OCI-LY1 (cell line): ENCODE measurements around the gene CACNG7.

Source experiments
- H2AFZ ChIP-seq: fragments of 200-600 bp; sonication (generic), shearing (Covaris generic); 2 replicates; pipeline ENCODE4 v1.6.0; 2014; ENCODE audit warnings: antibody characterized with exemption, mild to moderate bottlenecking, low read length
- H3F3A ChIP-seq: fragments of 200-600 bp; sonication (generic), shearing (Covaris generic); 2 replicates; pipeline ENCODE4 v1.6.0; 2014; ENCODE audit warnings: mild to moderate bottlenecking, antibody characterized with exemption, low read length, moderate library complexity; ENCODE audit not compliant: insufficient read depth
- H3K27ac ChIP-seq: fragments of 200-600 bp; sonication (generic); 2 replicates; pipeline ENCODE4 v1.5.1; 2014; ENCODE audit warnings: low read length, mixed run types, mild to moderate bottlenecking, low read depth; ENCODE audit not compliant: poor library complexity, severe bottlenecking
- H3K27me3 ChIP-seq: fragments of 200-600 bp; sonication (generic); 2 replicates; pipeline ENCODE4 v1.6.0; 2014; ENCODE audit warnings: antibody characterized with exemption, mild to moderate bottlenecking, low read length, moderate library complexity; ENCODE audit not compliant: insufficient read depth
- H3K36me3 ChIP-seq: fragments of 200-600 bp; sonication (generic); 2 replicates; pipeline ENCODE4 v1.6.1; 2014; ENCODE audit warnings: mild to moderate bottlenecking, antibody characterized with exemption, low read length, moderate library complexity, mixed read lengths; ENCODE audit not compliant: insufficient read depth
- H3K4me1 ChIP-seq: fragments of 200-600 bp; sonication (generic); 2 replicates; pipeline ENCODE4 v1.5.1; 2014; ENCODE audit warnings: mild to moderate bottlenecking, low read length, moderate library complexity; ENCODE audit not compliant: insufficient read depth, severe bottlenecking
- H3K4me2 ChIP-seq: fragments of 200-600 bp; sonication (generic), shearing (Covaris generic); 2 replicates; pipeline ENCODE4 v1.6.1; 2014; ENCODE audit warnings: low read length
- H3K4me3 ChIP-seq: fragments of 200-600 bp; sonication (generic); 2 replicates; pipeline ENCODE4 v1.5.1; 2014; ENCODE audit warnings: low read length, low read depth, mild to moderate bottlenecking, mixed read lengths; ENCODE audit not compliant: poor library complexity, severe bottlenecking
- H3K79me2 ChIP-seq: fragments of 200-600 bp; shearing (Covaris generic); 2 replicates; pipeline ENCODE4 v1.6.1; 2016; ENCODE audit warnings: mixed run types, low read length, mixed read lengths; ENCODE audit not compliant: insufficient read depth
- H3K9ac ChIP-seq: fragments of 200-600 bp; sonication (generic), shearing (Covaris generic); 2 replicates; pipeline ENCODE4 v1.6.1; 2014; ENCODE audit warnings: mild to moderate bottlenecking, low read length, mixed read lengths
- H3K9me2 ChIP-seq: fragments of 200-600 bp; sonication (generic), shearing (Covaris generic); 2 replicates; pipeline ENCODE4 v1.6.1; 2014; ENCODE audit warnings: low read depth, mild to moderate bottlenecking, low read length, mixed read lengths
- H3K9me3 ChIP-seq: fragments of 200-600 bp; shearing (Covaris generic); 2 replicates; pipeline ENCODE4 v1.6.1; 2014; ENCODE audit warnings: low read length, mixed read lengths
- H4K20me1 ChIP-seq: fragments of 200-600 bp; sonication (generic), shearing (Covaris generic); 2 replicates; pipeline ENCODE4 v1.6.0; 2016; ENCODE audit warnings: mild to moderate bottlenecking, low read length; ENCODE audit not compliant: insufficient read depth
- EZH2 ChIP-seq: fragments of 200-600 bp; sonication (generic), shearing (Covaris generic); IDR thresholded peaks from 2 replicates; pipeline ENCODE4 v1.8.0; 2017; ENCODE audit warnings: borderline replicate concordance, mixed run types, mild to moderate bottlenecking, antibody characterized with exemption, low read length, moderate library complexity, mixed read lengths
- TF ChIP-seq, protein P1 (sequence below): fragments of 200-600 bp; sonication (generic), shearing (Covaris generic); IDR thresholded peaks from 2 replicates; pipeline ENCODE4 v1.5.1; 2017; ENCODE audit warnings: mild to moderate bottlenecking, antibody characterized with exemption, low read length, moderate library complexity, mixed read lengths

Gene CACNG7

DNA sequence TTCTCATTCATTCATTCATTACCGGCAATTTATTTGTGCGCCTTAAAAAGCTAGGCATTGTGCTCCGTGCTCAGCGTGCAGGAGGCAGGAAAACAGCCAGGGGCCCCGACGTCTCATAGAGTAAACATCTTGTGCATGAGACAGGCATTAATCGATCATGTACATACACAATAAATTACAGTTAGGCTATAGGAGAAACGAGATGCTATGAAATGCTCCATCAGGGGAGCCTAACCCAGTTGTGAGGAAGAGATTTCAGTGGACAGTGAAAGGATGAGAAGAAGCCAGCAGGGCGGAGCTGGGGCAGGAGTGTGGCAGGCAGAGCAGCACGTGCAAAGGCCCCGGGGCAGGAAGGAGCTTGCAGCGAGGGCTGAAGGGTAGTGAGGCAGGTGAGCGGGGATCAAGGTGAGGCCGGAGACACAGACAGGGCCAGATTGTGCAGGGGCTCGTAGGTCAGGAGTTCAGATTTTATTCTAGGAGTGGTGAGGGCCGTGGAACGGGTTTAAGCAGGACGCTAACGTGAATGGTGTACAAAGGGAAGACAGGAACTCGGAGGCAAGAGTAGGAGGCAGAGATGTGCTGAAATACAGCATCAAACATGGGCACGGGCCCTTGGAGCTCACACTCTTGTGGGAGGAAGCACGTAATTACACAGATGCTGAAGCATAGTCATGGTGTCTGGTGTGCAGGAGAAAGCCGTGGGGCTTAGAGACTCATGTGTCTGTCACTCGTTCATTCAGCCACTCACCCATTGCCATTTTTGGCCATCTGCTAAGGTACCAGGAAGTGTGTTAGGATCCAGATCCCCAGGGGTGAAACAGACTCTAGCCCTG, 74.6 kb downstream of the CACNG7 start:
- H3K36me3 ChIP-seq, result no peaks in the 10 kb centered on the region
- H3K9me3 ChIP-seq, result no peaks in the 10 kb centered on the region
- H3K27me3 ChIP-seq, result no peaks in the 10 kb centered on the region
- TF ChIP-seq, protein P1, sequence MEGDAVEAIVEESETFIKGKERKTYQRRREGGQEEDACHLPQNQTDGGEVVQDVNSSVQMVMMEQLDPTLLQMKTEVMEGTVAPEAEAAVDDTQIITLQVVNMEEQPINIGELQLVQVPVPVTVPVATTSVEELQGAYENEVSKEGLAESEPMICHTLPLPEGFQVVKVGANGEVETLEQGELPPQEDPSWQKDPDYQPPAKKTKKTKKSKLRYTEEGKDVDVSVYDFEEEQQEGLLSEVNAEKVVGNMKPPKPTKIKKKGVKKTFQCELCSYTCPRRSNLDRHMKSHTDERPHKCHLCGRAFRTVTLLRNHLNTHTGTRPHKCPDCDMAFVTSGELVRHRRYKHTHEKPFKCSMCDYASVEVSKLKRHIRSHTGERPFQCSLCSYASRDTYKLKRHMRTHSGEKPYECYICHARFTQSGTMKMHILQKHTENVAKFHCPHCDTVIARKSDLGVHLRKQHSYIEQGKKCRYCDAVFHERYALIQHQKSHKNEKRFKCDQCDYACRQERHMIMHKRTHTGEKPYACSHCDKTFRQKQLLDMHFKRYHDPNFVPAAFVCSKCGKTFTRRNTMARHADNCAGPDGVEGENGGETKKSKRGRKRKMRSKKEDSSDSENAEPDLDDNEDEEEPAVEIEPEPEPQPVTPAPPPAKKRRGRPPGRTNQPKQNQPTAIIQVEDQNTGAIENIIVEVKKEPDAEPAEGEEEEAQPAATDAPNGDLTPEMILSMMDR, result no peak
- no peak for TF ChIP-seq EZH2
- H3F3A ChIP-seq, result no peaks in the 10 kb centered on the region
- H3K4me1 ChIP-seq, result no peaks in the 10 kb centered on the region
- H3K9ac ChIP-seq, result no peak overlapping the region
- H3K9me2 ChIP-seq, result no peaks in the 10 kb centered on the region
- H2AFZ ChIP-seq, result no peak overlapping the region
- H3K79me2 ChIP-seq, result no peaks in the 10 kb centered on the region
- no peak overlapping the region for H3K4me3 ChIP-seq
- no peak overlapping the region for H3K27ac ChIP-seq
- H3K4me2 ChIP-seq, result no peak overlapping the region
- H4K20me1 ChIP-seq, result no peaks in the 10 kb centered on the region

- H3K4me3 ChIP-seq, result no peak overlapping the region
- H3K79me2 ChIP-seq, result no peaks in the 10 kb centered on the region
- H3F3A ChIP-seq, result no peaks in the 10 kb centered on the region
- H3K4me1 ChIP-seq, result no peaks in the 10 kb centered on the region
- no peak overlapping the region for H3K9ac ChIP-seq
- no peaks in the 10 kb centered on the region for H3K36me3 ChIP-seq
- H3K4me2 ChIP-seq, result no peak overlapping the region
- no peak overlapping the region for H2AFZ ChIP-seq
- no peak overlapping the region for H3K27ac ChIP-seq
- no peaks in the 10 kb centered on the region for H3K27me3 ChIP-seq
- TF ChIP-seq, protein P1, result no peak
- no peak for TF ChIP-seq EZH2
- no peaks in the 10 kb centered on the region for H3K9me3 ChIP-seq
- no peaks in the 10 kb centered on the region for H4K20me1 ChIP-seq
- no peaks in the 10 kb centered on the region for H3K9me2 ChIP-seq
Observed at GRCh38 chr19:53985863-53986262, 76.8 kb downstream of the CACNG7 start.

DNA sequence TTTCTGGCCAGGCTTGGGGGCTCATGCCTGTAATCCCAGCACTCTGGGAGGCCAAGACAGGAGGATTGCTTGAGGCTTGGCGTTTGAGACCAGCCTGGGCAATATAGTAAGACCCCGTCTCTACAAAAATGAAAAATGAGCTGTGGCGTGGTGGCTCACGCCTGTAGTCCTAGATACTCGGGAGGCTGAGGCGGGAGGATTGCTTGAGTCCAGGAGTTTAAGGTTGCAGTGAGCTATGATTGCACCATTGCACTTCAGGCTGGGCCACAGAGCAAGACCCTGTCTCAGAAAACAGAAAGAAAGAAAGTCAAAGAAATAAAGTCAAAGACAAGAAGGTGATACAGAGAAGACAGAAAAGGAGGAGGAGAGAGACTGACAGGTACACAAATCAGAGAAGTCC, 79.9 kb downstream of the CACNG7 start:
- H3K27me3 ChIP-seq, result no peaks in the 10 kb centered on the region
- no peaks in the 10 kb centered on the region for H4K20me1 ChIP-seq
- H3K27ac ChIP-seq, result no peak overlapping the region
- H3K9me3 ChIP-seq, result no peaks in the 10 kb centered on the region
- no peak overlapping the region for H3K4me3 ChIP-seq
- no peak overlapping the region for H3K9ac ChIP-seq
- no peaks in the 10 kb centered on the region for H3K9me2 ChIP-seq
- H3K4me2 ChIP-seq, result no peak overlapping the region
- H3F3A ChIP-seq, result no peaks in the 10 kb centered on the region
- no peak overlapping the region for H2AFZ ChIP-seq
- no peaks in the 10 kb centered on the region for H3K36me3 ChIP-seq
- no peaks in the 10 kb centered on the region for H3K4me1 ChIP-seq
- H3K79me2 ChIP-seq, result no peaks in the 10 kb centered on the region
- TF ChIP-seq, protein P1, result no peak
- no peak for TF ChIP-seq EZH2
